Neural crest cell (in vitro differentiated cells): ENCODE measurements around the gene CCZ1B. TPM values are rescaled to one million over a fixed set of nuclear protein-coding genes. Genes with fewer than 3 reads are reported as not detected.
"Not testable (repeated sequence)": the region's sequence is repeated elsewhere in the genome, so short reads cannot be mapped to it uniquely, and the experiment has no call there.

Source experiments
- DNase-seq: peaks from one replicate; pipeline ENCODE4 v3.0.0; 2021; ENCODE audit warnings: low read depth, mixed read lengths, low spot score
- H3K27ac Mint-ChIP-seq: one replicate; pipeline ENCODE4 v1.8.0; 2021; ENCODE audit warnings: mild to moderate bottlenecking, mixed read lengths; ENCODE audit not compliant: unreplicated experiment
- H3K27me3 Mint-ChIP-seq: 2 replicates; pipeline ENCODE4 v1.8.0; 2021; ENCODE audit warnings: low read depth, mild to moderate bottlenecking, mixed read lengths
- H3K36me3 Mint-ChIP-seq: 2 replicates; pipeline ENCODE4 v1.8.0; 2021; ENCODE audit warnings: low read depth, mild to moderate bottlenecking, mixed read lengths
- H3K4me1 Mint-ChIP-seq: 2 replicates; pipeline ENCODE4 v1.8.0; 2021; ENCODE audit warnings: mixed read lengths
- H3K4me3 Mint-ChIP-seq: one replicate; pipeline ENCODE4 v1.8.0; 2021; ENCODE audit warnings: mild to moderate bottlenecking, mixed read lengths
- H3K9me3 Mint-ChIP-seq: 2 replicates; pipeline ENCODE4 v1.8.0; 2021; ENCODE audit warnings: mixed read lengths
- total RNA-seq: library from RNA; stranded (reverse); gene quantifications from 2 replicates; pipeline ENCODE4 v1.2.1, GENCODE V29; 2021

The CCZ1B gene
- total RNA-seq, 1 donor from 2014 or later = 55.8 TPM

DNA sequence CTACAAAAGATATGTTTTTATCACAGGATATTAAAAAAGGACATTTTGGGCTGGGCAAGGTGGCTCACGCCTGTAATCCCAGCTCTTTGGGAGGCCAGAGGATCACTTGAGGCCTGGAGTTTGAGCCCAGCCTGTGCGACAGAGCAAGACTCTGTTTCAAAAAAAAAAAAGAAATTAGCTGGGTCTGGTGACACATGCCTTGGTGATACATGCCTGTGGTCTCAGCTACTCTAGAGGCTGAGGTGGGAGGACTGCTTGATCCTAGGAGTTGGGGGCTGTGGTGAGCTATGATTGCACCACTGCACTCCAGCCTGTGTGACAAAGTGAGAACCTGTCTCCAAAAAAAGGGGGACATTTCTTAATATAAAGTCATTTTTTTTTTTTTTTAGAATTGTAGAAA lies 25.7 kb downstream of the CCZ1B start:
- not testable (repeated sequence) for H3K27ac Mint-ChIP-seq, H3K4me1 Mint-ChIP-seq, H3K27me3 Mint-ChIP-seq, H3K9me3 Mint-ChIP-seq, DNase-seq, H3K4me3 Mint-ChIP-seq, H3K36me3 Mint-ChIP-seq

- H3K27me3 Mint-ChIP-seq, H3K4me1 Mint-ChIP-seq, H3K27ac Mint-ChIP-seq, H3K4me3 Mint-ChIP-seq, DNase-seq, H3K36me3 Mint-ChIP-seq, H3K9me3 Mint-ChIP-seq: not testable (repeated sequence)
Measured at GRCh38 chr7:6799887-6800286, 26.2 kb downstream of the CCZ1B start.

DNA sequence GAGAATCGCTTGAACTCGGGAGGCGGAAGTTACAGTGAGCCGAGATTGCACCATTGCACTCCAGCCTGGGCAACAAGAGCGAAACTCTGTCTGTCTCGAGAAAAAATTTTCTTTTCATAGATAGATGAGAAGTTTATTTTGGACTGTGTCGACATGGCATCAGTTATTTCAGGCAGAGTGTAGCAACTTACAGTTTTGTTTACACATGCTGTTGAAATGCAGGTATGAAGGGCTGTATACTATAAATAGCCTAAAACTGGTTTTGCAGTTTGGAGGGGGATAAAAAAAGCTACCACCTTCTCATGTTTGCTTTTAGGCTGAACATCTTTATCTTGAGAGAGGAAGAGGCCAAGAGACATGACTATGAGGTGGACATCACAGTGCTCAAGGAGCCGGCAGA lies 28.0 kb downstream of the CCZ1B start:
- not testable (repeated sequence) for H3K4me1 Mint-ChIP-seq, H3K4me3 Mint-ChIP-seq, H3K27ac Mint-ChIP-seq, H3K27me3 Mint-ChIP-seq, DNase-seq, H3K36me3 Mint-ChIP-seq, H3K9me3 Mint-ChIP-seq

DNA sequence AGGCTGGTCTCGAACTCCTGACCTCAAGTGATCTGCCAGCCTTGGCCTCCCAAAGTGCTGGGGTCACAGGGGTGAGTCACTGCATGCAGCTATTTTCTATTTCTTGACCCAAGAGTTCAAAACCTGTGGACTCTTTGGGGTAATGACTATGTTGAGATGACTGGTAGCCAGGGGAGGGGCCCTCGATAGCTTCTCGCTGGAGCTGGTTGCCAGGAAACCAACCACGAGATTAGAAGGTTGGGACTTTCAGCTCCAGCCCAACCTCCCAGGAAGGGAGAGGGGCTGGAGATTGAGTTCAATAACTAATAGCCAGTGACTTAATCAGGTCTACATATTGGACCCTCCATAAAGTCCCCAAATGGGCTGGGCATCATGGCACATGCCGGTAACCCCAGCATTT lies 28.9 kb downstream of the CCZ1B start:
- H3K9me3 Mint-ChIP-seq, H3K4me3 Mint-ChIP-seq, H3K27me3 Mint-ChIP-seq, H3K36me3 Mint-ChIP-seq, H3K27ac Mint-ChIP-seq, DNase-seq, H3K4me1 Mint-ChIP-seq: not testable (repeated sequence)

DNA sequence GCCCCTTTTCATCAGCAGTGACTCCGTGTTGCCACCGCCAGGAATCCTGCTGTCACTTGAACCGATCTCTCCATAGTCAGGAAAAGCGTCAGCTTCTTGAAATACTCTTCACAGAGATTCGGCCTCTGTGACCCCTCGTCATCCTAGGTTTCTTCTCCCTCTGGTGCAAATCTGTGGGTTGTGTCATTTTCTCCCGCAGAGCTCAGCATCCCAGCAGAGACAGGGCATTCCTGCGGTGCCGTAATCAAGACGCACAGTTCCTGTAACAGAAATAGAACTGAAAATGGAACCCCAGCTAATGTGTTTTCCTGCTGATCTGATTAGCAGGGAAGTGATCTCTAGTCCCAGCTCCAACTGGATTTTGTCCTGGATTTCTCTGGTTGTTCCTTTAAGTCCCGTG lies 31.8 kb downstream of the CCZ1B start:
- not testable (repeated sequence) for H3K27ac Mint-ChIP-seq, DNase-seq, H3K4me1 Mint-ChIP-seq, H3K9me3 Mint-ChIP-seq, H3K36me3 Mint-ChIP-seq, H3K27me3 Mint-ChIP-seq, H3K4me3 Mint-ChIP-seq

- not testable (repeated sequence) for H3K9me3 Mint-ChIP-seq, H3K27ac Mint-ChIP-seq, H3K27me3 Mint-ChIP-seq, H3K4me1 Mint-ChIP-seq, H3K4me3 Mint-ChIP-seq, DNase-seq, H3K36me3 Mint-ChIP-seq
Measured at GRCh38 chr7:6792113-6792872, 33.8 kb downstream of the CCZ1B start.

DNA sequence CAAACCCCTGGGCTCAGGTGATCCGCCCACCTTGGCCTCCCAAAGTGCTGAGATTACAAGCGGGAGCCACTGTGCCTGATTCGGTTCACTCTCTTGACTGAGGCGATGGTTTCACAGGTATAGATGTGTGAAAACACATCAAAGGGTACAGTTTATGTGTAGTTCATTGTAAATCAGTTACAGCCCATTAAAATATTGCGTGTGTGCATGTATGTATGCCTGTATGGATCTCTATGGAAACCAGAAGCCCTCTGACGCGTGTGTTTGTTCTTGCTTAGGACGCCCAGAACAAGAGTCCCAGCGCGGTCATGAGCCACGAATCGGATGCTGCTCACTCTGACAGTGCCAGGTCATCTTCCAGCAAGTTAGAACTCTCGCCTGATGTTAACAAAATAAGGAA lies 36.7 kb downstream of the CCZ1B start:
- H3K27ac Mint-ChIP-seq, H3K4me1 Mint-ChIP-seq, H3K4me3 Mint-ChIP-seq, H3K9me3 Mint-ChIP-seq, H3K36me3 Mint-ChIP-seq, H3K27me3 Mint-ChIP-seq, DNase-seq: not testable (repeated sequence)

GRCh38 chr7:6781581-6781980 lies 44.5 kb downstream of the CCZ1B start:
- H3K27me3 Mint-ChIP-seq, H3K27ac Mint-ChIP-seq, H3K4me1 Mint-ChIP-seq, DNase-seq, H3K9me3 Mint-ChIP-seq, H3K36me3 Mint-ChIP-seq, H3K4me3 Mint-ChIP-seq: not testable (repeated sequence)

GRCh38 chr7:6761186-6761585 lies 64.9 kb downstream of the CCZ1B start:
- not testable (repeated sequence) for H3K4me3 Mint-ChIP-seq, H3K9me3 Mint-ChIP-seq, H3K27me3 Mint-ChIP-seq, H3K4me1 Mint-ChIP-seq, DNase-seq, H3K36me3 Mint-ChIP-seq, H3K27ac Mint-ChIP-seq

DNA sequence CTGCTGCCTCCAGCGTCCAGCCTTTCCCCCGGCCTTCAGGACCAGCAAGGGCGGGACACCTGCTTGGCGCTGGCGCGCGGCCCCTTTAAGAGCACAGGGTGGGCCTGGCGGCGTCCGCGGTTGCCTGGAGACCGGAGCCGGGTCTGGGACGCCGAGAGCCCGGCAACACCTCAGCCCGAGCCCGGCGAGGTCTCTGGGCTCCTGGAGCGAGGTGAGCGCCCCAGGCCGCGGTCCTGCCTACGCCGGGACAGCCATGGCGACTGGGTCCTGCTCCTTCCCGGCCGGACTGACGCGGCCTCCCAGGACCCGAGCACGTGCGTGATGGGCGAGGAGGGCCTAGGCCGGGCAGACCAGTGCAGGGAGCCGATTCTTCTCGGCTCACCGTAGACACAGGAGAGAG lies 72.1 kb downstream of the CCZ1B start, which contains the start of gene RSPH10B2:
Gene RSPH10B2 (plus strand): TSS at position 140 of the 400 bp plus-strand sequence. CDS start 3,575 bp downstream, outside the sequence.
- H3K36me3 Mint-ChIP-seq, H3K27me3 Mint-ChIP-seq, H3K4me3 Mint-ChIP-seq, H3K4me1 Mint-ChIP-seq, H3K9me3 Mint-ChIP-seq, DNase-seq, H3K27ac Mint-ChIP-seq: not testable (repeated sequence)

DNA sequence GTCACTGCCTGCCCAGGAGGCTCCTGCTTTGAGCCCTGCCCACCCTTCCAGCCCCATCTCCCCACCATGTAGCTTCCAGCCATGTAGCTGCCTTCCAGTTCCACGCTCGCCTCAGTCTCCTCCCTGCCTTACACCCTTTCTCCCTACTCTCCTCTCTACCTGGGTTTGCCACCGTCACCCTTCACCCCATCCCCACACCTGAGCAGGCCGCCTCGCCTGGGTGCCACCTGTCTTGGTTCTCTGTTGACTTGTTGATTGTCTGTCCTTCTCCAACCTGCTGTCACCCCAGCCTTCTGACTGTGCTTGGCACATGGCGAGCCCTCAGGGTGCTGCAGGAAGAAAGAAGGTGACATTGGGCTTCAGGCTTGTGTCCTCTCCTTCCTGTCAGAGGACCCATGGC lies 75.9 kb downstream of the CCZ1B start:
- not testable (repeated sequence) for H3K36me3 Mint-ChIP-seq, H3K27ac Mint-ChIP-seq, H3K27me3 Mint-ChIP-seq, H3K4me3 Mint-ChIP-seq, H3K4me1 Mint-ChIP-seq, H3K9me3 Mint-ChIP-seq, DNase-seq

DNA sequence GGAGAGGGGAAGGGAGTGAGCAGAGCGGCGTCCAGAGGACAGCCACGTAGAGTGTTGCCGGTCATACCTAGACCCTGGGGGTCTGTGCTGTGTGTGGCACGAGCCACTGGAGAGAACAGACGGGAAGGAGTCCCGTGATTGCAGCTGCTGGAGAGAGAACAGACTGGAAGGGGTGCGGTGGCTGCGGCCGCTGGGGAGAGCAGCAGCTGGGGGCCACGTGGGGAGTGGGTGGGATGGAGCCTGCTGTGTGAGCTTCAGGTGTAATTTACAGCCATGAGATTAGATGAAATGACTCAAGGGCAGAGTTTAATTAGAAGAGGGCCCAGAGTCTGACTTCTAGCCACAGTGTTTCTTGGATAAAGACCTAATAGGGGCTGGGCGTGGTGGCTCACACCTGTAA lies 76.7 kb downstream of the CCZ1B start:
- H3K4me3 Mint-ChIP-seq, H3K27ac Mint-ChIP-seq, DNase-seq, H3K36me3 Mint-ChIP-seq, H3K4me1 Mint-ChIP-seq, H3K27me3 Mint-ChIP-seq, H3K9me3 Mint-ChIP-seq: not testable (repeated sequence)
